Effector memory CD8-positive, alpha-beta T cell (primary cell): Measurements from ENCODE around the gene KEAP1.
"Not testable (repeated sequence)": the region's sequence is repeated elsewhere in the genome, so short reads cannot be mapped to it uniquely, and the experiment has no call there.

ENCODE experiments used
- ATAC-seq: fragments of 150-1000 bp; cut with Tn5 transposase; replicated peaks from 2 replicates; pipeline ENCODE4 v1.10.0; 2021; ENCODE audit warnings: mild to moderate bottlenecking, moderate library complexity
- DNase-seq, 3 experiments: peaks; one replicate each; pipeline ENCODE4 v3.0.0; 2021
- H3K27ac Mint-ChIP-seq, 2 donors: one replicate each; pipeline ENCODE4 v1.8.0; 2022; ENCODE audit warnings: mild to moderate bottlenecking in 2 of 2, mixed read lengths in 2 of 2, moderate library complexity in 2 of 2
- H3K27me3 Mint-ChIP-seq, 2 donors: one replicate each; pipeline ENCODE4 v1.8.0; 2022; ENCODE audit warnings: mixed read lengths in 2 of 2
- H3K36me3 Mint-ChIP-seq: one replicate; pipeline ENCODE4 v1.8.0; 2022; ENCODE audit warnings: mild to moderate bottlenecking, moderate library complexity, mixed read lengths; ENCODE audit not compliant: insufficient read depth
- H3K4me1 Mint-ChIP-seq, 2 donors: one replicate each; pipeline ENCODE4 v1.8.0; 2022; ENCODE audit warnings: low read depth in 2 of 2, mixed read lengths in 2 of 2
- H3K4me3 Mint-ChIP-seq, 2 donors: one replicate each; pipeline ENCODE4 v1.8.0; 2022; ENCODE audit warnings: mild to moderate bottlenecking in 2 of 2, mixed read lengths in 2 of 2, moderate library complexity in 2 of 2
- H3K9me3 Mint-ChIP-seq, 2 donors: one replicate each; pipeline ENCODE4 v1.8.0; 2022; ENCODE audit warnings: mixed read lengths in 2 of 2

The KEAP1 gene

DNA sequence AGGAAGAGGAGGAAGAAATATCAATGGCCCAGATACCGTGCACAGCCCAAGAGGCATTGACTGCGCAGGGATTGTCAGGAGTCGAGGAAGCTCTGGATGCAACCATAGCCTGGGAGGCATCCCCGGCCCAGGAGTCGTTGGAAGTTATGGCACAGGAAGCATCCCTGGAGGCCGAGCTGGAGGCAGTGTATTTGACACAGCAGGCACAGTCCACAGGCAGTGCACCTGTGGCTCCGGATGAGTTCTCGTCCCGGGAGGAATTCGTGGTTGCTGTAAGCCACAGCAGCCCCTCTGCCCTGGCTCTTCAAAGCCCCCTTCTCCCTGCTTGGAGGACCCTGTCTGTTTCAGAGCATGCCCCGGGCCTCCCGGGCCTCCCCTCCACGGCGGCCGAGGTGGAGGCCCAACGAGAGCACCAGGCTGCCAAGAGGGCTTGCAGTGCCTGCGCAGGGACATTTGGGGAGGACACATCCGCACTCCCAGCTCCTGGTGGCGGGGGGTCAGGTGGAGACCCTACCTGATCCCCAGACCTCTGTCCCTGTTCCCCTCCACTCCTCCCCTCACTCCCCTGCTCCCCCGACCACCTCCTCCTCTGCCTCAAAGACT, 36.0 kb downstream of the KEAP1 start:
- Mint-ChIP-seq H3K4me1 (peaks cover 0 to 8% of the 10 kb centered on the region in 2 donors), H3K36me3 (peaks cover 20% of the 10 kb centered on the region), H3K4me3 (no peak overlapping the region), H3K9me3 (no peaks in the 10 kb centered on the region), H3K27ac (no peak overlapping the region), H3K27me3 (no peaks in the 10 kb centered on the region)
- DNase-seq (no peak), ATAC-seq (no peak)

DNA sequence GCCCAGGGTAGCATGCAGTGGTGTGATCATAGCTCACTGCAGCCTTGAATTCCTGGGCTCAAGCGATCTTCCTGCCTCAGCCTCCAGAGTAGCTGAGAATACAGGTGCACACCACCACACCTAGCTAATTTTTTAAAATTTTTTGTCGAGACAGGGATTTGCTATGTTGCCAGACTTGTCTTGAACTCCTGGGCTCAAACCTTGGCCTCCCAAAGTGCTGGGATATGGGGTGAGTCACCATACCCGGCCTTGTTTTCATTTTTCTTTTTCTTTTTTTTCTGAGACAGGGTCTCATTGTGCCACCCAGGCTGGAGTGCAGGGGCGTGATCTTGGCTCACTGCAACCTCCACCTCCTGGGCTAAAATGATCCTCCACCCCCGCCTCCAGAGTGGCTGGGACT, 38.7 kb downstream of the KEAP1 start:
- Mint-ChIP-seq H3K4me3 (no peak overlapping the region), H3K4me1 (peaks cover 5 to 8% of the 10 kb centered on the region in 2 donors), H3K27me3 (no peaks in the 10 kb centered on the region), H3K36me3 (peaks cover 17% of the 10 kb centered on the region), H3K9me3 (no peaks in the 10 kb centered on the region), H3K27ac (no peak overlapping the region)
- DNase-seq, result no peak
- no peak for ATAC-seq

DNA sequence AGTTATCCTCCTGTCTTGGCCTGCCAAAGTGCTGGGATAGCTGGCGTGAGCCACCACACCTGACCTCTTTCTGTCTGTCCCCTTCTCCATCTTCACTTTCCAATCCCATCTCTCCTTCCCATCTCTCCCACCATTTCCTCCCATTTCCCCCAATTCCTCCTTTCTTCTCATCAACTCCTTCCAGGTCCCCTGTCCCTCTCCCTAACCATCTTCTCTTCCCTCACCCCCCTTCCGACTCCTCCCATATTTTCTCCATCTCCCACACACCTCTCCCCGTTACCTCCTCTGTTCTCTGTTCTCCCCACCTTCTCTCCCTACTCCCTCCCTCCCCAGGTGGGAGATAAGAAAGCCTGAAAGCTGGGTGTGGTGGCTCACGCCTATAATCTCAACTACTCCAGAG, 40.6 kb downstream of the KEAP1 start:
- Mint-ChIP-seq H3K27ac (no peak overlapping the region), H3K4me3 (peak overlapping the region in 1 of 2 donors; percentile 67), H3K36me3 (peaks cover 15% of the 10 kb centered on the region), H3K9me3 (no peaks in the 10 kb centered on the region), H3K27me3 (no peaks in the 10 kb centered on the region), H3K4me1 (peaks cover 5 to 8% of the 10 kb centered on the region in 2 donors)
- no peak for ATAC-seq
- no peak for DNase-seq

- not testable (repeated sequence) for DNase-seq, H3K9me3 Mint-ChIP-seq, H3K4me1 Mint-ChIP-seq, ATAC-seq, H3K27ac Mint-ChIP-seq, H3K27me3 Mint-ChIP-seq
- Mint-ChIP-seq H3K4me3 (peak overlapping the region; percentile 59 to 67), H3K36me3 (peaks cover 15% of the 10 kb centered on the region)
Measured at GRCh38 chr19:10462042-10462441, 41.1 kb downstream of the KEAP1 start.

DNA sequence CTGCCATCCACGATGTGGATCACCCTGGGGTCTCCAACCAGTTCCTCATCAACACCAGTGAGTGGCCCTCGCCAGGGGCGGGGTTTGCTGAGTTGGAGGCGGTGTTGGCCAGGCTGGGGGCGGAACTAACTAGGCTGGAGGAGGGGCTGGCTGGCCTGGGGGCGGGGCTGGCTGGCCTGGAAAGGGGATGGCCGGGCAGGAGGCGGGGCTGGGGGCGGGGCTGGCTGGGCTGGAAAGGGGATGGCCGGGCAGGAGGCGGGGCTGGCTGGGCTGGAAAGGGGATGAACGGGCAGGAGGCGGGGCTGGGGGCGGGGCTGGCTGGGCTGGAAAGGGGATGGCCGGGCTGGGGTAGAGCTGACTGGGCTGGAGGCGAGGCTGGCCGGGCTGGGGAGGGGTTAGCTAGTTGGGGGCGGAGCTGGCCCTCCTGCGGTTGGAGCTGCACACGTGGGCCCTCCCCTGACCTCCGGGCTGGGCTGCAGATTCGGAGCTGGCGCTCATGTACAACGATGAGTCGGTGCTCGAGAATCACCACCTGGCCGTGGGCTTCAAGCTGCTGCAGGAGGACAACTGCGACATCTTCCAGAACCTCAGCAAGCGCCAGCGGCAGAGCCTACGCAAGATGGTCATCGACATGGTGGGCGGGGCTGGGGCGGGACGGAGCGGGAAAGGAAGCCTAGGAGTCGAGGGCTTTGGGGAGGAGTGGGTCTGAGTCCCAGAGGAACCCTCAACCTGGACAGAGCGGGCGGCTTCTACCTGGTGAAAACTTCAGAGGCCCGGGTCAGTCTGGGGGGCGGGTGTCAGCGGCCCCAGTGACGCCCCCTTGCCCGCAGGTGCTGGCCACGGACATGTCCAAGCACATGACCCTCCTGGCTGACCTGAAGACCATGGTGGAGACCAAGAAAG, 41.9 kb downstream of the KEAP1 start:
- ATAC-seq (peak; percentile 94), DNase-seq (peak; percentile 80 to 84 (median 82))
- peaks cover 5 to 8% of the 10 kb centered on the region in 2 donors for H3K4me1 Mint-ChIP-seq
- H3K4me3 Mint-ChIP-seq, result peak overlapping the region; percentile 59 to 67
- no peaks in the 10 kb centered on the region for H3K9me3 Mint-ChIP-seq
- H3K27ac Mint-ChIP-seq, result peak overlapping the region in 1 of 2 donors; percentile 38
- no peaks in the 10 kb centered on the region for H3K27me3 Mint-ChIP-seq
- H3K36me3 Mint-ChIP-seq, result peaks cover 11% of the 10 kb centered on the region

- H3K27me3 Mint-ChIP-seq, result no peaks in the 10 kb centered on the region
- H3K4me1 Mint-ChIP-seq, result peaks cover 5 to 8% of the 10 kb centered on the region in 2 donors
- no peak overlapping the region for H3K27ac Mint-ChIP-seq
- ATAC-seq (no peak), DNase-seq (no peak)
- H3K36me3 Mint-ChIP-seq, result peaks cover 11% of the 10 kb centered on the region
- no peaks in the 10 kb centered on the region for H3K9me3 Mint-ChIP-seq
- peak overlapping the region; percentile 59 to 67 for H3K4me3 Mint-ChIP-seq
Measured at GRCh38 chr19:10460714-10461046, 42.5 kb downstream of the KEAP1 start.

- DNase-seq, ATAC-seq, H3K27ac Mint-ChIP-seq, H3K27me3 Mint-ChIP-seq, H3K4me1 Mint-ChIP-seq, H3K4me3 Mint-ChIP-seq, H3K9me3 Mint-ChIP-seq: not testable (repeated sequence)
- peaks cover 13% of the 10 kb centered on the region for H3K36me3 Mint-ChIP-seq
Measured at GRCh38 chr19:10458733-10459132, 44.4 kb downstream of the KEAP1 start.

- H3K27me3 Mint-ChIP-seq, result no peaks in the 10 kb centered on the region
- ATAC-seq (no peak), DNase-seq (no peak)
- peaks cover 11 to 16% of the 10 kb centered on the region in 2 donors for H3K4me1 Mint-ChIP-seq
- H3K9me3 Mint-ChIP-seq, result no peaks in the 10 kb centered on the region
- peaks cover 24% of the 10 kb centered on the region for H3K36me3 Mint-ChIP-seq
- no peak overlapping the region for H3K4me3 Mint-ChIP-seq
- no peak overlapping the region for H3K27ac Mint-ChIP-seq
Measured at GRCh38 chr19:10454267-10454666, 48.9 kb downstream of the KEAP1 start.

- no peak overlapping the region for H3K27ac Mint-ChIP-seq
- H3K9me3 Mint-ChIP-seq, result no peaks in the 10 kb centered on the region
- no peaks in the 10 kb centered on the region for H3K27me3 Mint-ChIP-seq
- H3K4me3 Mint-ChIP-seq, result no peak overlapping the region
- H3K36me3 Mint-ChIP-seq, result peaks cover 25% of the 10 kb centered on the region
- DNase-seq, result no peak
- no peak for ATAC-seq
- peaks cover 11 to 16% of the 10 kb centered on the region in 2 donors for H3K4me1 Mint-ChIP-seq
Measured at GRCh38 chr19:10453852-10454251, 49.3 kb downstream of the KEAP1 start.

DNA sequence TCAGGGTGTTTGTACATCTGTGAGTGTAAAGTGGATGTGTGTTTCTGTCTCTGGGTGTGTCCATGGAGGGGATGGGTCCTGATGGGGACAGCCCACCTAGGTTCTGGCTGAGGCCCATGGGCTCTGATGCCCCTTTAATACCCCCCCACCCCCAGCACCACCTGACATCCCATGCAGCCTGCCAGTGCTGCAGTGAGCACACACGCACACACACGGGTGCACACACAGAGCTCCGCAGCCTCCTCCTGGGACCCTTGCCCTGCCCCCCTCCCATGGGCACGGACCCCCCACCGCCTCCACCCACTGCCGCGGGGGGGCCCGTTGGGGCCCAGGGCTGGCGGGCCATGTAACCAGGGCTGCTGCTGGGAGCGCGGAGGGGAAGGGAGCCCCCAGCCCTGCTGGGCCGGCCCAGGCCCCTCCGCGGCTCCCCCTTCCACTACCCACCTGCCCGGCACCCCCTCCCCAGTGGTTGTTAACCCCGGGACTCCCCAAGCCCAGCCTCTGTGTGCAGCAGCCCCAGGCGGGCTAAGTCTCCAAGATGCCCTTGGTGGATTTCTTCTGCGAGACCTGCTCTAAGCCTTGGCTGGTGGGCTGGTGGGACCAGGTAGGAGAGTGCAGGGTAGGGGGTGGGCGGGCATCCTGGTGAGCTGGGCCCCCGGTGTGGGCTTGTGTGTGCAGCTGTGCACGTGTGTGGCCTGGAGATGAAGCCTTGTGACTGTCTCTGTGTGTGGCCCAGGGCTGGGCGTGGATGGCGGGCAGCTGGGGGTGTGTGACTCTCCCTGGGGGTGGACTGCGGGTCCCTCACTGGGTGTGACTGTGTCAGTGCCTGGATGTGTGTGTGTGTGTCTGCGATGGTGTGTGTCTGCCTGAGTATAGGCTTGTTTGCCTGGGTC, 50.2 kb downstream of the KEAP1 start:
- Mint-ChIP-seq H3K4me3 (no peak overlapping the region), H3K36me3 (peaks cover 24% of the 10 kb centered on the region), H3K27me3 (no peaks in the 10 kb centered on the region), H3K4me1 (peaks cover 11 to 16% of the 10 kb centered on the region in 2 donors), H3K9me3 (no peaks in the 10 kb centered on the region), H3K27ac (no peak overlapping the region)
- ATAC-seq, result no peak
- no peak for DNase-seq

GRCh38 chr19:10450853-10451609, 52.1 kb downstream of the KEAP1 start:
- no peaks in the 10 kb centered on the region for H3K9me3 Mint-ChIP-seq
- peaks cover 13 to 20% of the 10 kb centered on the region in 2 donors for H3K4me1 Mint-ChIP-seq
- ATAC-seq (no peak), DNase-seq (no peak)
- H3K27ac Mint-ChIP-seq, result peak overlapping the region in 1 of 2 donors; percentile 30
- H3K36me3 Mint-ChIP-seq, result peaks cover 27% of the 10 kb centered on the region
- H3K27me3 Mint-ChIP-seq, result no peaks in the 10 kb centered on the region
- H3K4me3 Mint-ChIP-seq, result no peak overlapping the region

DNA sequence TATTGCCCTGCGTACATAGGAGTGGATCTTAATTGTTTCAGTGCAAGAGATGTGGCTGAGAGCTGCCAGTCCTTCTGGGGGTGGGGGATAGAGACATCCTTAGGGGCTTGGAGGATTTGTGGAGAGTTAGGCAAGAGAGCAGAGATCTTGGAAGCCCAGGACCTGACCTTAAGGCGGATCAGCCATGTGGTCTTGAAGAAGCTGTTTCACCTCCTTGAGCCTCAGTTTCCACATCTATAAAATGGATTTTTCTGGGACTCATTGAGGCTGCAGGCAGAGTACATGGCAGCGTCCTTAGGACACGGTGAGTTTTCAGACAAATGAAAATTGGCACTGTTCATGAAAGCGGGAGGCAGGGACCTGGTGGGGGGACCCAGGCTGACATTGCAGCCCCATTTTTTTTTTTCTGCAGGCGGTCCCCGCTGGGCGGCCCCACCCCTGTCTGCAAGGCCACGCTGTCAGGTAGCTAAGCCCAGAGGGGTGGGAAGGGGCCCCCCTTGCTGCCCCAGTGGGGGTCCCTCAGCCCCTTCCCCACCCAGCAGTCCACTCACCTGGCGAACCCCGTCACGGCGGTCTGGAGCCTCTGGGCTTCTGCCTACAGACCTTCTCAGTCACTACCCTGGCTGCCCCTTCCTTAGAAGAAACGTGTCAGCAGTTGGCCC, 52.8 kb downstream of the KEAP1 start:
- no peaks in the 10 kb centered on the region for H3K27me3 Mint-ChIP-seq
- peaks cover 30% of the 10 kb centered on the region for H3K36me3 Mint-ChIP-seq
- no peak overlapping the region for H3K4me3 Mint-ChIP-seq
- ATAC-seq (no peak), DNase-seq (no peak)
- H3K27ac Mint-ChIP-seq, result peak overlapping the region in 1 of 2 donors; percentile 41
- no peaks in the 10 kb centered on the region for H3K9me3 Mint-ChIP-seq
- H3K4me1 Mint-ChIP-seq, result peaks cover 13 to 20% of the 10 kb centered on the region in 2 donors
